Thoracic aorta (tissue), 2 donors: ENCODE data around the gene PTPRG. TPM values are rescaled to one million over a fixed set of nuclear protein-coding genes. Genes with fewer than 3 reads are reported as not detected.

Experiments used
- ATAC-seq: fragments of 150-250 bp; one replicate; pipeline ENCODE4 v1.8.0; 2017; ENCODE audit warnings: low read depth; ENCODE audit not compliant: insufficient number of reproducible peaks, low FRiP score
- DNase-seq: peaks from one replicate; pipeline ENCODE4 v3.0.0-alpha.2; 2020; ENCODE audit warnings: low spot score
- H3K27ac ChIP-seq, 2 donors: fragments of 200-600 bp; sonication (generic); 1 replicate in 1 of 2; 2 replicates in 1 of 2; pipeline ENCODE4 v1.5.1; 2016; ENCODE audit warnings: mild to moderate bottlenecking in 2 of 2, moderate library complexity in 2 of 2
- H3K27me3 ChIP-seq: fragments of 200-600 bp; sonication (generic); replicated peaks from 2 replicates; pipeline ENCODE4 v1.6.0; 2016; ENCODE audit warnings: mild to moderate bottlenecking; ENCODE audit not compliant: insufficient read depth
- H3K36me3 ChIP-seq: fragments of 200-600 bp; sonication (generic); one replicate; pipeline ENCODE4 v1.5.1; 2016
- H3K4me1 ChIP-seq, 2 donors: fragments of 200-600 bp; sonication (generic); 1 replicate in 1 of 2; 2 replicates in 1 of 2; pipeline versions ENCODE4 v1.5.1 to v1.6.0; 2016; ENCODE audit warnings: low read depth in 2 of 2, mild to moderate bottlenecking in 1 of 2; ENCODE audit not compliant: control insufficient read depth in 1 of 2
- H3K4me3 ChIP-seq: fragments of 200-600 bp; sonication (generic); 2 replicates; pipeline ENCODE4 v1.5.1; 2016; ENCODE audit warnings: mild to moderate bottlenecking
- H3K9me3 ChIP-seq: fragments of 200-600 bp; sonication (generic); 2 replicates; pipeline ENCODE4 v1.5.1; 2016
- CTCF ChIP-seq: fragments of 200-600 bp; sonication (generic); IDR thresholded peaks from one replicate; pipeline ENCODE4 v1.5.1; 2019; ENCODE audit warnings: antibody characterized with exemption
- total RNA-seq, 2 donors: library from RNA; depleted of rRNA; stranded (reverse); fragments of >200 nt; gene quantifications; one replicate each; pipeline versions ENCODE4 v1.1.0 to v1.2.3, GENCODE V29; 2016

The PTPRG gene
- total RNA-seq, 2 donors from 2014 or later = 154 to 208 TPM

DNA sequence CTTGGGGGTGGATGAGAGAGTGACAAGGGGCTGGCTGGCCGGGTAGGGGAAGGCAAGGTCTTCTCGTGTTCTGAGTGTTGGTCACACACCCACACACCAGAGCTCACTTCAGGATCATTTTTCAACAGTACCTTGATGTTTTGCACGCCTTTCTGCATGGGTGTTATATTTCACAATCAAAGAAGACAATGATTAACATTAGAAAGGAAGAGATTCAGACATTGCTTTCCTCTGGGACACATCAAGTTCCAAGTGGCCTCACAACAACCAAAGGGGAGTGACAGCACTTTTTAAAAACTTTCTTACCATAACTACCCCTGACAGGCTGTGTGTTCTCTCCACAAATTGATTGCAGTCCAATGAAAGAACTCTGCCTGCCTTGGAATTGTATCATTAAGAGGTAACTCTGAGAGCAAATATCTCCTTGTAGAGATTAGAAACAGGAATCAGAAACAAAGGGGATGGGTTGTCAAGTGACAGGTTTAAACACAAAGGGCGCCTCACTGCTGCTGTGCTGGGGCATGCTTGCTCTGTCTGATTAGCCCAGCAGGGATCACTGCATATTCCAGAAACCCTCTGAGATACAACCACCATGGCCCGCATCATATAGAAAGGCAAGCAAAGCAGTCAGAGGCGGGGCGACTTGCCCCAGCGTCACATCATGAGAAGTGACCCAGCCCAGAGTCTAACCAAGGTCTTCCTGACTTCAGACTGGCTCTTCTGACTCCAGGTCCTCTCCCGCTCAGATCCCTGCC is 581.1 kb downstream of the PTPRG start:
- DNase-seq (no peak), ATAC-seq (no peak)
- TF ChIP-seq CTCF = no peak
- Histone ChIP-seq H3K27me3 (no peaks in the 10 kb centered on the region), H3K9me3 (no peaks in the 10 kb centered on the region), H3K36me3 (no peaks in the 10 kb centered on the region), H3K4me1 (peaks cover 22 to 57% of the 10 kb centered on the region in 2 donors), H3K27ac (peak overlapping the region; percentile 48 to 73), H3K4me3 (no peak overlapping the region)

DNA sequence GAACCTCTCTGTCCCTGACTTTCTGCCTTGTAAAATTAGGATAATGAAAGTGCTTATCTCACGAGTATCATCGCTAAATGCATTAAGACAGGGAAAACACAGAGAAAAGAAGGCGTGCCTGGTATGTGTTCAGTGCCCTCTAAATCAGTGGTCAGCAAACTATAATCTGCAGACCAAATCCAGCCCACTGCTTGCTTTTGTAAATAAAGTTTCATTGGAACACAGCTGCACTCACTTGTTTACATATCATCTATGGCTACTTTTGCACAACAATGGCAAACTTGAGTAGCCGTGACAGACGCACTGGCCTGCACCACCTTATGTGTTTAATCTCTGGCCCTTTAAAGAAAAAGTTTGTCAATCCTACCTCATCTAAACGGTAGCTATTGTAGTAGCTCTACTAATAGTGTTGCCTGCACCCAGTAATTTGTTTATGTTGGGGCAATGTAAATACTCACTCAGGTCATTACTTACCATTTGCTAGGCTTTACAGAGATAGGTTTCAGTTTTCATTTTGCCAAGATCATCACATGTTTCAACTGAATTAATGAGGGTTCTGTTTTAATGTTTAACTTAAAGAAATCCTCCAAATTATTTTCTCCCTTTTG is 582.6 kb downstream of the PTPRG start:
- no peaks in the 10 kb centered on the region for H3K36me3 ChIP-seq
- no peak for ATAC-seq
- H3K4me1 ChIP-seq = peaks cover 22 to 58% of the 10 kb centered on the region in 2 donors
- peak overlapping the region; percentile 48 to 73 for H3K27ac ChIP-seq
- H3K9me3 ChIP-seq = no peaks in the 10 kb centered on the region
- no peaks in the 10 kb centered on the region for H3K27me3 ChIP-seq
- no peak overlapping the region for H3K4me3 ChIP-seq
- no peak for DNase-seq
- TF ChIP-seq CTCF = no peak

DNA sequence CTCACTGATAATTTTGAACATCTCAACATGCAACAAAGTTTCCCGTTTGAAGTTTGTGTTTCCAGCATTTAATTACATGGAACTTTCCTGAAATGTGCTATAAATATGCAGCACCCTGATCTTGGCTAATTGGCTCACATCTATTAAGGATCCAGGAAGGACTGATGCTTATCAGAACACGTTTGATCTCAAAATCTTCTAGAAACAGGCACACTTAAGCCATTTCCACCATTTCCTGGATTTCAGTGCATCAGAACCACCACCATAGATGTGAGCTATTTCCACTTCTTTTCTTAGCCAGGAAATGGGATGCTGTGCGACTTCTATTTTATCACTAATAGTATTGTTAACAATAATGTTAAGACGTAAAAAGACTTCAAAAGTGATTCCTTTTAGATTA is 583.1 kb downstream of the PTPRG start:
- TF ChIP-seq CTCF = no peak
- Histone ChIP-seq H3K36me3 (no peaks in the 10 kb centered on the region), H3K27me3 (no peaks in the 10 kb centered on the region), H3K27ac (peak overlapping the region; percentile 48 to 73), H3K4me3 (no peak overlapping the region), H3K9me3 (no peaks in the 10 kb centered on the region), H3K4me1 (peaks cover 25 to 61% of the 10 kb centered on the region in 2 donors)
- no peak for ATAC-seq
- DNase-seq = no peak

GRCh38 chr3:62145086-62145757 is 583.9 kb downstream of the PTPRG start:
- no peaks in the 10 kb centered on the region for H3K9me3 ChIP-seq
- no peaks in the 10 kb centered on the region for H3K27me3 ChIP-seq
- ATAC-seq (no peak), DNase-seq (no peak)
- TF ChIP-seq CTCF = no peak
- no peak overlapping the region for H3K4me3 ChIP-seq
- peak overlapping the region; percentile 48 to 73 for H3K27ac ChIP-seq
- H3K36me3 ChIP-seq = no peaks in the 10 kb centered on the region
- H3K4me1 ChIP-seq = peaks cover 24 to 61% of the 10 kb centered on the region in 2 donors

DNA sequence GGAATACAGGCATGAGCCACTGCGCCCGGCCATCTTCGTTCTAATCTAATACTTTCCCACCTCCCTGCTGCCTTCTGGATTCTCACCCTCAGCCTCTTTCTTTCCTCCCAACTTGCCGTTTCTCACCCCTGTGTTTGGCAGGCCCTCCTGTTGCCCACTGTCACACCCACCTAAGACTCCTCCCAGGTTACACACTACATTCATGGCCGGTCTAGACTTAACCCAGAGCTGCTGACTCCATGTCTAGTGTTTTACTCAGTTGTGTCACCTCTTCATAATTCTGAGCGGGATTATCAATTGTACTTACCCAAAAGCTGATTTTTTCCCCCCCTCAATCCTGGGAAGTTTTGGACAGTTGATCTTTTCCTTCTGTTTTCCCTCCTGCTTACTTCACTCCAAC is 588.2 kb downstream of the PTPRG start:
- Histone ChIP-seq H3K36me3 (no peaks in the 10 kb centered on the region), H3K4me1 (peaks cover 30 to 67% of the 10 kb centered on the region in 2 donors), H3K27ac (peak overlapping the region; percentile 48 to 71), H3K9me3 (no peaks in the 10 kb centered on the region), H3K27me3 (no peaks in the 10 kb centered on the region), H3K4me3 (peak overlapping the region; percentile 31)
- DNase-seq = no peak
- no peak for TF ChIP-seq CTCF
- no peak for ATAC-seq
